A549 (cell line): ENCODE results near the gene SLC10A1. TPM values are rescaled to one million over a fixed set of nuclear protein-coding genes. Genes with fewer than 3 reads are reported as not detected.

Source experiments
- ATAC-seq, 2 experiments: fragments of 200-7000 bp in 1 of 2; fragments of >200 bp in 1 of 2; cut with Nextera tagmentation in 1 of 2; cut with Tn5 transposase in 1 of 2; 3 replicates each; pipeline versions ENCODE4 v1.8.0 to v1.9.1; 2018 to 2020; ENCODE audit warnings: mild to moderate bottlenecking in 1 of 2, moderate library complexity in 1 of 2
- CTCF ChIA-PET: fragments of 300-600 bp; sonication (Branson Sonifier 250); formaldehyde crosslinking; extraction: SDS; loops from one replicate; lab custom pipeline; 2021; ENCODE audit warnings: antibody characterized with exemption, inconsistent platforms; lab: Yijun Ruan, JAX
- POLR2A ChIA-PET: fragments of 350-600 bp; formaldehyde crosslinking; extraction: SDS; loops from one replicate; lab custom pipeline; 2021; ENCODE audit warnings: antibody characterized with exemption, inconsistent platforms; lab: Yijun Ruan, JAX
- DNase-seq, 2 experiments: peaks; one replicate each; pipeline versions ENCODE4 v3.0.0 to v3.0.0-alpha.2; 2011 to 2016; ENCODE audit warnings: low read depth in 1 of 2, low spot score in 1 of 2
- FAIRE-seq: peaks from 2 replicates; lab custom pipeline; 2011; peaks lifted over from hg19 to GRCh38; lab: Jason Lieb, UNC
- H3K27ac ChIP-seq, 2 experiments: fragments of >200 bp; sonication (Bioruptor Twin); formaldehyde crosslinking; 3 replicates each; pipeline ENCODE4 v1.5.1; 2016 to 2017
- H3K4me1 ChIP-seq: fragments of >200 bp; sonication (Bioruptor Twin); formaldehyde crosslinking; 3 replicates; pipeline ENCODE4 v1.6.1; 2016
- H3K4me2 ChIP-seq: fragments of >200 bp; sonication (Bioruptor Twin); formaldehyde crosslinking; 3 replicates; pipeline ENCODE4 v1.6.1; 2016
- H3K4me3 ChIP-seq: fragments of >200 bp; sonication (Bioruptor Twin); formaldehyde crosslinking; 3 replicates; pipeline ENCODE4 v1.5.1; 2016
- H3K9me3 ChIP-seq: fragments of >200 bp; sonication (Bioruptor Twin); formaldehyde crosslinking; 3 replicates; pipeline ENCODE4 v1.6.1; 2016
- CTCF ChIP-seq: fragments of >200 bp; sonication (Bioruptor Twin); formaldehyde crosslinking; IDR thresholded peaks from 3 replicates; pipeline ENCODE4 v1.5.1; 2016
- E2F6 ChIP-seq: IDR thresholded peaks from 2 replicates; pipeline ENCODE4 v1.6.1; 2012; ENCODE audit warnings: low read depth, borderline replicate concordance
- EHMT2 ChIP-seq: fragments of 200-600 bp; sonication (generic); IDR thresholded peaks from 2 replicates; pipeline ENCODE4 v1.6.1; 2016; ENCODE audit warnings: antibody characterized with exemption, low read depth, mild to moderate bottlenecking, moderate library complexity
- FOSB ChIP-seq: fragments of 250-450 bp; sonication (Bioruptor Pico); IDR thresholded peaks from 2 replicates; pipeline ENCODE4 v1.5.0; 2020; ENCODE audit warnings: mild to moderate bottlenecking, moderate library complexity
- FOSL2 ChIP-seq, 2 experiments: fragments of 450-650 bp in 1 of 2; fragments of >200 bp in 1 of 2; sonication (Bioruptor Twin) in 1 of 2; formaldehyde crosslinking; IDR thresholded peaks; 2 replicates each; pipeline versions ENCODE4 v1.5.0 to v1.6.1; 2016 to 2020; ENCODE audit warnings: mild to moderate bottlenecking in 1 of 2, moderate library complexity in 1 of 2
- HDAC2 ChIP-seq: fragments of 200-600 bp; sonication (generic); IDR thresholded peaks from 2 replicates; pipeline ENCODE4 v1.6.1; 2016
- HES2 ChIP-seq: fragments of >200 bp; sonication (Bioruptor Twin); formaldehyde crosslinking; IDR thresholded peaks from 2 replicates; pipeline ENCODE4 v1.6.1; 2016
- HEYL ChIP-seq: fragments of 250-450 bp; sonication (Bioruptor Pico); IDR thresholded peaks from 2 replicates; pipeline ENCODE4 v1.8.0; 2021; ENCODE audit warnings: mild to moderate bottlenecking, moderate library complexity
- HOXA7 ChIP-seq: fragments of 250-450 bp; sonication (Bioruptor Pico); IDR thresholded peaks from 2 replicates; pipeline ENCODE4 v1.5.0; 2020; ENCODE audit warnings: mild to moderate bottlenecking, moderate library complexity
- KDM1A ChIP-seq: fragments of 200-600 bp; sonication (generic); IDR thresholded peaks from 2 replicates; pipeline ENCODE4 v1.6.1; 2016; ENCODE audit warnings: low read depth, mild to moderate bottlenecking
- MAX ChIP-seq: IDR thresholded peaks from 2 replicates; pipeline ENCODE4 v1.6.1; 2012
- MAZ ChIP-seq: fragments of 150-350 bp; IDR thresholded peaks from 2 replicates; pipeline ENCODE4 v1.6.1; 2014; ENCODE audit warnings: antibody characterized with exemption, low read depth, low read length, borderline replicate concordance
- NPAS2 ChIP-seq: fragments of 250-450 bp; sonication (Bioruptor Pico); IDR thresholded peaks from 2 replicates; pipeline ENCODE4 v1.8.0; 2022; ENCODE audit warnings: mild to moderate bottlenecking, moderate library complexity, borderline replicate concordance
- NR3C1 ChIP-seq: fragments of >200 bp; sonication (Bioruptor Twin); formaldehyde crosslinking; IDR thresholded peaks from 3 replicates; pipeline ENCODE4 v1.6.1; 2017
- PHF8 ChIP-seq: fragments of 200-600 bp; sonication (generic); IDR thresholded peaks from 2 replicates; pipeline ENCODE4 v1.6.1; 2016; ENCODE audit warnings: low read depth, mild to moderate bottlenecking, antibody characterized with exemption, moderate library complexity, borderline replicate concordance
- POLR2A ChIP-seq: IDR thresholded peaks from 2 replicates; pipeline ENCODE4 v1.6.1; 2012; ENCODE audit warnings: mild to moderate bottlenecking, low read length
- POLR2AphosphoS2 ChIP-seq: conservative IDR thresholded peaks from 2 replicates; pipeline ENCODE4 v1.6.1; 2012; ENCODE audit warnings: low read length, improper control_type of control experiment, inconsistent platforms
- RARB ChIP-seq: fragments of 250-450 bp; sonication (Bioruptor Pico); IDR thresholded peaks from 2 replicates; pipeline ENCODE4 v1.8.0; 2021; ENCODE audit warnings: mild to moderate bottlenecking, moderate library complexity
- RCOR1 ChIP-seq: fragments of 150-350 bp; IDR thresholded peaks from 2 replicates; pipeline ENCODE4 v1.6.1; 2014; ENCODE audit warnings: antibody characterized with exemption, low read length, low read depth
- SREBF2 ChIP-seq: fragments of 450-650 bp; IDR thresholded peaks from 2 replicates; pipeline ENCODE4 v1.6.1; 2014; ENCODE audit warnings: mild to moderate bottlenecking, moderate library complexity
- TFCP2L1 ChIP-seq: fragments of 250-450 bp; sonication (Bioruptor Pico); IDR thresholded peaks from 2 replicates; pipeline ENCODE4 v1.5.0; 2021; ENCODE audit warnings: mild to moderate bottlenecking
- TP53 ChIP-seq: fragments of 250-450 bp; sonication (Bioruptor Pico); IDR thresholded peaks from 2 replicates; pipeline ENCODE4 v1.5.0; 2021; ENCODE audit warnings: mild to moderate bottlenecking, moderate library complexity
- USF2 ChIP-seq: fragments of 450-650 bp; IDR thresholded peaks from 2 replicates; pipeline ENCODE4 v1.6.1; 2014; ENCODE audit warnings: antibody characterized with exemption
- ZFP36 ChIP-seq: fragments of 450-650 bp; IDR thresholded peaks from 2 replicates; pipeline ENCODE4 v1.6.1; 2014; ENCODE audit warnings: borderline replicate concordance; ENCODE audit not compliant: partially characterized antibody
- WGBS: methylation state at CpG from one replicate; pipeline ENCODE4 v1.1.6; 2017; ENCODE audit errors: missing lambda C conversion rate; 5-methylcytosine and 5-hydroxymethylcytosine counted together
- polyA plus RNA-seq, 4 experiments: library from polyadenylated mRNA; depleted of rRNA in 3 of 4; stranded (reverse); fragments of >200 nt; fragmentation: RNase III in 1 of 4; extraction: RNeasy Plus Mini Kit Qiagen cat#74134 plus additional on column Dnase treatment in 1 of 4; gene quantifications; 2 replicates in 3 of 4; 3 replicates in 1 of 4; pipeline ENCODE4 v1.2.3, GENCODE V29; 2011 to 2017

The SLC10A1 gene
- polyA plus RNA-seq, 2 of the 4 experiments (the other 2 are of a cell fraction) = not detected

GRCh38 chr14:69827560-69827959 lies 30.5 kb upstream of the SLC10A1 start:
- WGBS = 5% methylated on average over 4 of the region's 4 CpGs
- ATAC-seq (no peak), FAIRE-seq (no peak), DNase-seq (no peak)
- Histone ChIP-seq H3K27ac (no peak overlapping the region), H3K9me3 (0 out of 3 replicates have a peak, but pooled peaks cover 9% of the 10 kb centered on the region), H3K4me2 (no peak overlapping the region), H3K4me1 (no peaks in the 10 kb centered on the region), H3K4me3 (no peak overlapping the region)
- POLR2A ChIA-PET = no interaction called here
- no peak for TF ChIP-seq MAZ
- no peak for TF ChIP-seq POLR2AphosphoS2
- no peak for TF ChIP-seq RARB (CRISPR knock-in tag)
- TF ChIP-seq FOSB = no peak
- no peak for TF ChIP-seq HDAC2
- no peak for TF ChIP-seq KDM1A
- TF ChIP-seq NPAS2 (CRISPR knock-in tag) = no peak
- CTCF ChIA-PET = interaction anchor here (0.6 to 15.3 kb wide), 4 partner anchors 9 to 508 kb away, joined by 3 to 199 read pairs (median 6); no protein-coding TSS in a partner anchor

GRCh38 chr14:69822456-69822855 lies 25.4 kb upstream of the SLC10A1 start:
- ATAC-seq (no peak), FAIRE-seq (no peak), DNase-seq (no peak)
- ChIA-PET POLR2A (no interaction called here), CTCF (interaction anchor here (0.8 to 15.3 kb wide), 4 partner anchors 161 to 495 kb away, joined by 3 to 199 read pairs (median 6); no protein-coding TSS in a partner anchor)
- 0 out of 3 replicates have a peak, but pooled peaks cover 6% of the 10 kb centered on the region for H3K9me3 ChIP-seq
- H3K4me3 ChIP-seq = no peak overlapping the region
- 30% methylated on average over 6 of the region's 6 CpGs for WGBS
- H3K4me1 ChIP-seq = no peaks in the 10 kb centered on the region; the same call in 1 of the 3 replicates
- no peak overlapping the region for H3K4me2 ChIP-seq
- TF ChIP-seq HOXA7 (CRISPR knock-in tag) (no peak), POLR2A (no peak), FOSB (no peak), SREBF2 (no peak), HDAC2 (no peak), USF2 (no peak), FOSL2 (IDR thresholded peaks at IDR 0.05) (no peak), FOSL2 (CRISPR knock-in tag; IDR thresholded peaks at IDR 0.05) (no peak), MAX (no peak), NPAS2 (CRISPR knock-in tag) (no peak), EHMT2 (no peak), TP53 (no peak), E2F6 (no peak)
- no peak overlapping the region; a peak in 1 of 6 replicates for H3K27ac ChIP-seq

- H3K27ac ChIP-seq = peak overlapping the region in 1 of 2 experiments; percentile 46; a peak in 1 of 6 replicates
- CTCF ChIA-PET = interaction anchor here (1.3 to 15.3 kb wide), 4 partner anchors 207 to 496 kb away, joined by 6 to 199 read pairs (median 47); no protein-coding TSS in a partner anchor
- H3K4me2 ChIP-seq = no peak overlapping the region
- no peak for DNase-seq
- FAIRE-seq = no peak
- H3K4me3 ChIP-seq = no peak overlapping the region
- POLR2A ChIA-PET = no interaction called here
- ATAC-seq = no peak
- TF ChIP-seq CTCF (no peak), FOSB (no peak), RCOR1 (no peak), HES2 (no peak), ZFP36 (no peak), POLR2AphosphoS2 (no peak), HEYL (CRISPR knock-in tag) (no peak), PHF8 (no peak), NR3C1 (no peak), TFCP2L1 (no peak)
- WGBS = 58% methylated on average over 2 of the region's 2 CpGs
- 0 out of 3 replicates have a peak, but pooled peaks cover 6% of the 10 kb centered on the region for H3K9me3 ChIP-seq
- H3K4me1 ChIP-seq = no peaks in the 10 kb centered on the region; the same call in 1 of the 3 replicates
These were observed 23.9 kb upstream of the SLC10A1 start for GRCh38 chr14:69820991-69821390.
